GM12878 (cell line): ENCODE results near the gene IFNGR2. TPM values are rescaled to one million over a fixed set of nuclear protein-coding genes. Genes with fewer than 3 reads are reported as not detected.
A peak's percentile ranks its signal among the peaks of the same experiment; 100 is the strongest.

Experiments used
- ASH2L ChIP-seq: fragments of 300-600, 200-600 bp; sonication (generic); IDR thresholded peaks from 2 replicates; pipeline ENCODE4 v1.6.1; 2017; ENCODE audit warnings: low read depth, mild to moderate bottlenecking, borderline replicate concordance
- BACH1 ChIP-seq: fragments of 450-650 bp; IDR thresholded peaks from 2 replicates; pipeline ENCODE4 v1.6.1; 2017; ENCODE audit warnings: mild to moderate bottlenecking, borderline replicate concordance
- BRCA1 ChIP-seq: IDR thresholded peaks from 2 replicates; pipeline ENCODE4 v1.6.1; 2011; ENCODE audit warnings: low read depth, low read length, improper control_type of control experiment
- CHD1 ChIP-seq: IDR thresholded peaks from 2 replicates; pipeline ENCODE4 v1.6.1; 2012; ENCODE audit warnings: low read depth, low read length, improper control_type of control experiment
- CTCF ChIP-seq, 3 experiments: IDR thresholded peaks in 2 of 3; conservative IDR thresholded peaks in 1 of 3; 2 replicates each; pipeline ENCODE4 v1.5.1; 2011; ENCODE audit warnings: low read depth in 3 of 3, low read length in 3 of 3, mild to moderate bottlenecking in 3 of 3, control low read depth in 2 of 3, moderate library complexity in 2 of 3, inconsistent platforms in 1 of 3, mixed read lengths in 1 of 3; ENCODE audit not compliant: control insufficient read depth in 2 of 3, insufficient read depth in 1 of 3; ENCODE audit errors: extremely low read depth in 1 of 3
- DPF2 ChIP-seq: fragments of 450-650 bp; IDR thresholded peaks from 2 replicates; pipeline ENCODE4 v1.6.1; 2017; ENCODE audit warnings: mild to moderate bottlenecking
- EZH2 ChIP-seq: IDR thresholded peaks from 2 replicates; pipeline ENCODE4 v1.6.1; 2012; ENCODE audit warnings: low read depth, mild to moderate bottlenecking, control low read depth, inconsistent platforms, low read length, borderline replicate concordance; ENCODE audit not compliant: control insufficient read depth
- KLF5 ChIP-seq: fragments of 450-650 bp; IDR thresholded peaks from 2 replicates; pipeline ENCODE4 v1.6.1; 2014; ENCODE audit warnings: mild to moderate bottlenecking; ENCODE audit not compliant: partially characterized antibody
- MAX ChIP-seq: IDR thresholded peaks from 2 replicates; pipeline ENCODE4 v1.6.1; 2012; ENCODE audit warnings: low read depth, low read length, improper control_type of control experiment
- NR2C1 ChIP-seq: fragments of 450-650 bp; IDR thresholded peaks from 2 replicates; pipeline ENCODE4 v1.6.1; 2017; ENCODE audit warnings: antibody characterized with exemption, mild to moderate bottlenecking, moderate library complexity
- NR2F1 ChIP-seq: fragments of 450-650 bp; conservative IDR thresholded peaks from 2 replicates; pipeline ENCODE4 v1.6.1; 2017; ENCODE audit warnings: mild to moderate bottlenecking
- NRF1 ChIP-seq: conservative IDR thresholded peaks from 2 replicates; pipeline ENCODE4 v1.6.1; 2011; ENCODE audit warnings: mild to moderate bottlenecking, low read depth, low read length, improper control_type of control experiment
- RELA ChIP-seq: fragments of 450-650 bp; IDR thresholded peaks from 2 replicates; pipeline ENCODE4 v1.8.0; 2014; ENCODE audit warnings: borderline replicate concordance; ENCODE audit not compliant: partially characterized antibody
- SMAD1 ChIP-seq: fragments of 450-650 bp; IDR thresholded peaks from 2 replicates; pipeline ENCODE4 v1.6.1; 2018; ENCODE audit warnings: mild to moderate bottlenecking, low read depth; ENCODE audit not compliant: partially characterized antibody
- SMAD5 ChIP-seq: IDR thresholded peaks from 2 replicates; pipeline ENCODE4 v1.6.1; 2016; ENCODE audit warnings: antibody characterized with exemption, low read depth
- ZBTB40 ChIP-seq: fragments of 450-650 bp; IDR thresholded peaks from 2 replicates; pipeline ENCODE4 v1.6.1; 2016; ENCODE audit warnings: mild to moderate bottlenecking, moderate library complexity, borderline replicate concordance
- ZNF687 ChIP-seq: fragments of 450-650 bp; IDR thresholded peaks from 2 replicates; pipeline ENCODE4 v1.6.1; 2017; ENCODE audit warnings: mild to moderate bottlenecking, moderate library complexity
- polyA plus RNA-seq, 11 experiments: library from polyadenylated mRNA; depleted of rRNA in 4 of 11; unstranded in 6 of 11; stranded (reverse) in 5 of 11; fragments of >200 nt; fragmentation: Nextera tagmentation in 4 of 11; fragmentation: Illumina TruSeq in 1 of 11; extraction: Ambion mirVana in 4 of 11; extraction: Trizol in 1 of 11; gene quantifications; 1 replicate in 1 of 11; 2 replicates in 10 of 11; pipeline versions ENCODE4 v1.2.1 to v1.2.3, GENCODE V29; 2011 to 2016; ENCODE audit warnings: inconsistent platforms in 2 of 11, missing spikeins in 2 of 11, low read depth in 1 of 11
- total RNA-seq, 4 experiments: library from RNA; depleted of rRNA in 3 of 4; stranded (reverse); fragments of >200 nt in 3 of 4; fragmentation: Illumina TruSeq in 1 of 4; extraction: Trizol in 1 of 4; gene quantifications; 2 replicates each; pipeline versions ENCODE4 v1.2.1 to v1.2.3, GENCODE V29; 2013 to 2021

Gene IFNGR2
- total and polyA plus RNA-seq, 10 of the 15 experiments (the other 5 are each of a cell fraction or from before 2014, with no cell fraction given): 23.6 to 98.8 (median 77.0) TPM

- TF ChIP-seq MAX (no peak), NRF1 (peak; percentile 51), SMAD1 (no peak), NR2F1 (0 out of 2 replicates have a peak, but pooled peaks have one; percentile 18), ZNF687 (peak; percentile 32), BRCA1 (no peak), ASH2L (no peak), KLF5 (no peak), CHD1 (no peak), EZH2 (no peak), NR2C1 (no peak), ZBTB40 (no peak; the same call in 1 of the 2 replicates), SMAD5 (0 out of 2 replicates have a peak, but pooled peaks have one; percentile 23), CTCF (IDR thresholded peaks at IDR 0.05 in 2 of 3, conservative IDR thresholded peaks at IDR 0.05 in 1 of 3; ENCODE audit: control insufficient read depth in 2 of 3, extremely low read depth in 1 of 3, insufficient read depth in 1 of 3, low read depth in 3 of 3, low read length in 3 of 3) (peak; percentile 25 to 52 (median 33); a peak in 4 of 6 replicates), BACH1 (peak; percentile 65; the same call in 1 of the 2 replicates), RELA (no peak), DPF2 (peak; percentile 47)
Measured at GRCh38 chr21:33479679-33480480, 76.7 kb downstream of the IFNGR2 start, which contains the start of gene TMEM50B (continued).
